ENCODE results near the gene LZTFL1.

Gene LZTFL1

GRCh38 chr3:45786801-45787495, 55.0 kb downstream of the LZTFL1 start:
- CTCF ChIA-PET, result interaction anchor here (0.9 kb wide), 1 partner anchor 276 kb away, joined by 3 read pairs; no protein-coding TSS in a partner anchor
- no peak for DNase-seq (ENCODE audit: extremely low spot score)
- POLR2A ChIA-PET, result no interaction called here
- no peak for TF ChIP-seq CTCF (IDR thresholded peaks at IDR 0.05; ENCODE audit: control extremely low read depth, extremely low read depth, low read depth, missing control alignments)

GRCh38 chr3:45785605-45786150, 56.2 kb downstream of the LZTFL1 start:
- ChIA-PET CTCF (interaction anchor here (1.4 kb wide), 1 partner anchor 12 kb away, joined by 3 read pairs; no protein-coding TSS in a partner anchor), POLR2A (no interaction called here)
- TF ChIP-seq CTCF (IDR thresholded peaks at IDR 0.05; ENCODE audit: control extremely low read depth, extremely low read depth, low read depth, missing control alignments), result no peak
- no peak for DNase-seq (ENCODE audit: extremely low spot score)

- DNase-seq (ENCODE audit: extremely low spot score), result no peak
- no peak for TF ChIP-seq CTCF (IDR thresholded peaks at IDR 0.05; ENCODE audit: control extremely low read depth, extremely low read depth, low read depth, missing control alignments)
- POLR2A ChIA-PET, result no interaction called here
- CTCF ChIA-PET, result no interaction called here
Observed at GRCh38 chr3:45783667-45784066, 58.3 kb downstream of the LZTFL1 start.

GRCh38 chr3:45782381-45782780, 59.5 kb downstream of the LZTFL1 start:
- no peak for DNase-seq (ENCODE audit: extremely low spot score)
- ChIA-PET CTCF (interaction anchor here (1.2 to 1.3 kb wide), 2 partner anchors 11 to 29 kb away, joined by 3 read pairs; no protein-coding TSS in a partner anchor), POLR2A (interaction anchor here (1.2 kb wide), 1 partner anchor 60 kb away, joined by 3 read pairs; no protein-coding TSS in a partner anchor)
- TF ChIP-seq CTCF (IDR thresholded peaks at IDR 0.05; ENCODE audit: control extremely low read depth, extremely low read depth, low read depth, missing control alignments), result no peak

- DNase-seq (ENCODE audit: extremely low spot score), result no peak
- CTCF ChIA-PET, result interaction anchor here (0.8 to 1.3 kb wide), 4 partner anchors 10 to 28 kb away, joined by 3 read pairs; no protein-coding TSS in a partner anchor
- no peak for TF ChIP-seq CTCF (IDR thresholded peaks at IDR 0.05; ENCODE audit: control extremely low read depth, extremely low read depth, low read depth, missing control alignments)
- POLR2A ChIA-PET, result interaction anchor here (1.2 kb wide), 1 partner anchor 61 kb away, joined by 3 read pairs; no protein-coding TSS in a partner anchor
Observed at GRCh38 chr3:45781841-45782240, 60.1 kb downstream of the LZTFL1 start.

- CTCF ChIA-PET, result interaction anchor here (0.8 to 1.3 kb wide), 4 partner anchors 9 to 27 kb away, joined by 3 read pairs; no protein-coding TSS in a partner anchor
- DNase-seq (ENCODE audit: extremely low spot score), result no peak
- POLR2A ChIA-PET, result interaction anchor here (1.2 kb wide), 1 partner anchor 61 kb away, joined by 3 read pairs; no protein-coding TSS in a partner anchor
- TF ChIP-seq CTCF (IDR thresholded peaks at IDR 0.05; ENCODE audit: control extremely low read depth, extremely low read depth, low read depth, missing control alignments), result no peak
Observed at GRCh38 chr3:45781271-45781670, 60.6 kb downstream of the LZTFL1 start.
